Renal cortex interstitium (tissue), 3 donors: ENCODE data around the gene AKR1B15. TPM values are rescaled to one million over a fixed set of nuclear protein-coding genes. Genes with fewer than 3 reads are reported as not detected.

Source experiments
- polyA plus RNA-seq, 3 donors: library from polyadenylated mRNA; unstranded; fragments of 120-200 nt; gene quantifications; one replicate each; pipeline ENCODE4 v1.2.1, GENCODE V29; 2013; ENCODE audit not compliant: insufficient read length in 3 of 3

Gene AKR1B15
- polyA plus RNA-seq, 3 donors, result 0.26 TPM; not detected in 2

Other genes starting within 250 kb of the AKR1B15 start
- gene SLC35B4, start 232.2 kb upstream of the AKR1B15 start, polyA plus RNA-seq, result 10 to 100 TPM; 26.3 to 30.1 (median 29.7) TPM
- gene AKR1B1, start 90.0 kb upstream of the AKR1B15 start, polyA plus RNA-seq, result 100 to 1,000 TPM in 1 of 3 donors, 10 to 100 TPM in 2; 90.0 to 104 (median 99.2) TPM
- gene AKR1B10, start 21.5 kb upstream of the AKR1B15 start, polyA plus RNA-seq, result under 1 TPM in 1 of 3 donors, not detected in 2; 0.17 TPM
- gene BPGM, start 97.7 kb downstream of the AKR1B15 start, polyA plus RNA-seq, result 10 to 100 TPM; 38.6 to 51.0 (median 39.3) TPM
- gene CALD1, start 230.5 kb downstream of the AKR1B15 start, polyA plus RNA-seq, result 100 to 1,000 TPM; 220 to 274 (median 274) TPM